Calu3 (cell line): ENCODE measurements around the gene PAK4. TPM values are rescaled to one million over a fixed set of nuclear protein-coding genes. Genes with fewer than 3 reads are reported as not detected.

Source experiments
- BruUV-seq: library from RNA; stranded (reverse); fragments of 400-500 nt; replicated peaks from 2 replicates; lab custom pipeline; 2021; lab: Mats Ljungman, UMichigan
- CTCF ChIA-PET: fragments of 300-600 bp; sonication (Branson Sonifier 250); formaldehyde crosslinking; loops from one replicate; lab custom pipeline; 2022; ENCODE audit warnings: antibody characterized with exemption; lab: Charles Lee
- DNase-seq: peaks from one replicate; pipeline ENCODE4 v3.0.0; 2022
- H3K27ac Mint-ChIP-seq: one replicate; pipeline ENCODE4 v1.8.0; 2022; ENCODE audit warnings: mixed read lengths; ENCODE audit not compliant: unreplicated experiment
- H3K27me3 Mint-ChIP-seq: one replicate; pipeline ENCODE4 v1.8.0; 2022; ENCODE audit warnings: mixed read lengths; ENCODE audit not compliant: unreplicated experiment
- H3K36me3 Mint-ChIP-seq: one replicate; pipeline ENCODE4 v1.8.0; 2022; ENCODE audit warnings: mild to moderate bottlenecking, moderate library complexity, mixed read lengths; ENCODE audit not compliant: insufficient read depth, unreplicated experiment
- H3K4me1 Mint-ChIP-seq: one replicate; pipeline ENCODE4 v1.8.0; 2022; ENCODE audit warnings: mild to moderate bottlenecking, low read depth, mixed read lengths; ENCODE audit not compliant: unreplicated experiment
- H3K4me3 Mint-ChIP-seq: one replicate; pipeline ENCODE4 v1.8.0; 2022; ENCODE audit warnings: mild to moderate bottlenecking, low read depth, moderate library complexity, mixed read lengths; ENCODE audit not compliant: unreplicated experiment
- H3K9me3 Mint-ChIP-seq: one replicate; pipeline ENCODE4 v1.8.0; 2022; ENCODE audit warnings: low read depth, mixed read lengths; ENCODE audit not compliant: unreplicated experiment
- intact Hi-C: fragments of 100-400 bp; cut with micrococcal nuclease; formaldehyde crosslinking; loops from one replicate; pipeline ENCODE4 v1.10.0; 2022; ENCODE audit not compliant: unreplicated experiment
- total RNA-seq: library from RNA; stranded (reverse); gene quantifications from 2 replicates; pipeline ENCODE4 v1.2.3, GENCODE V29; 2022
- TF ChIP-seq, protein P1 (sequence below): fragments of 200-600 bp; IDR thresholded peaks from one replicate; pipeline ENCODE4 v1.8.0; 2022; ENCODE audit warnings: antibody characterized with exemption; ENCODE audit not compliant: unreplicated experiment

Gene PAK4
- total RNA-seq, 1 experiment from 2014 or later, result 75.7 TPM

DNA sequence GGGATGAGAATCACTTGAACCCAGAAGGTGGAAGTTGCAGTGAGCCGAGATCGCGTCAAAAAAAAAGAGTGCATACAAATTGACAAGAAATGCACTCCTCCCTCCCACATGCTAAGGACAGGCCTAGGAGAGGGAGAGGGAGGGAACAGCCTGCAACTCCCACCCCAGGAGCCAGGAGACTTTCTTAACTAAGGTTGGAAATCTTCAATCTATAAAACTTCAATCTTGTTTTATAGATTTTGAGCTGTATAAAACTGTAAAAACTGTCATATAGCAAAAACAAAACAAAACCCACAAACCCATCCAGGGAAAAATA is 79.8 kb downstream of the PAK4 start:
- intact Hi-C loops, result no loop called here
- no peak for DNase-seq
- Mint-ChIP-seq H3K4me3 (no peak overlapping the region), H3K36me3 (no peaks in the 10 kb centered on the region), H3K9me3 (no peaks in the 10 kb centered on the region), H3K4me1 (no peaks in the 10 kb centered on the region), H3K27me3 (peaks cover 35% of the 10 kb centered on the region), H3K27ac (no peak overlapping the region)
- TF ChIP-seq, protein P1, sequence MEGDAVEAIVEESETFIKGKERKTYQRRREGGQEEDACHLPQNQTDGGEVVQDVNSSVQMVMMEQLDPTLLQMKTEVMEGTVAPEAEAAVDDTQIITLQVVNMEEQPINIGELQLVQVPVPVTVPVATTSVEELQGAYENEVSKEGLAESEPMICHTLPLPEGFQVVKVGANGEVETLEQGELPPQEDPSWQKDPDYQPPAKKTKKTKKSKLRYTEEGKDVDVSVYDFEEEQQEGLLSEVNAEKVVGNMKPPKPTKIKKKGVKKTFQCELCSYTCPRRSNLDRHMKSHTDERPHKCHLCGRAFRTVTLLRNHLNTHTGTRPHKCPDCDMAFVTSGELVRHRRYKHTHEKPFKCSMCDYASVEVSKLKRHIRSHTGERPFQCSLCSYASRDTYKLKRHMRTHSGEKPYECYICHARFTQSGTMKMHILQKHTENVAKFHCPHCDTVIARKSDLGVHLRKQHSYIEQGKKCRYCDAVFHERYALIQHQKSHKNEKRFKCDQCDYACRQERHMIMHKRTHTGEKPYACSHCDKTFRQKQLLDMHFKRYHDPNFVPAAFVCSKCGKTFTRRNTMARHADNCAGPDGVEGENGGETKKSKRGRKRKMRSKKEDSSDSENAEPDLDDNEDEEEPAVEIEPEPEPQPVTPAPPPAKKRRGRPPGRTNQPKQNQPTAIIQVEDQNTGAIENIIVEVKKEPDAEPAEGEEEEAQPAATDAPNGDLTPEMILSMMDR, result no peak
- CTCF ChIA-PET, result no interaction called here
- no TSS peak for BruUV-seq

DNA sequence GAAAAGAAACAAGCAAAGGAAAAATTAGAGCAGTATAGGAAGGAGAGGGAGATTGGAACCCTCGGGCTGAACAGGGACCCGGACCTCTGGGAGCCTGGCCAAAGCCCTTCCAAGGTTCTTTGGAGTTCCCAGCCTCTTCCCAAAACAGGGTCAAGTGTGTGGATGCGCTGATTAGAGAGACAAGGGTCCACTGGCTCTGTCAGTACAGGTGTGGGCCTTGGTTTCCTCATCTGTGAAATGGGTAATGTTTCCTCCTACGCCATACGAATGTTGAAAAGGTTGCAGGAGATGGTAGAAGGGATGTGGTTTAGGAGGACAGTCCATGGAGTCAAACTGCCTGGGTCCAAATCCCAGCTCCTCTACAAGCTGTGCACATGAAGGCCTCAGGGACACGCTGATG is 80.5 kb downstream of the PAK4 start:
- Mint-ChIP-seq H3K27me3 (peaks cover 28% of the 10 kb centered on the region), H3K27ac (no peak overlapping the region), H3K4me1 (no peaks in the 10 kb centered on the region), H3K4me3 (no peak overlapping the region), H3K9me3 (no peaks in the 10 kb centered on the region), H3K36me3 (no peaks in the 10 kb centered on the region)
- TF ChIP-seq, protein P1, result no peak
- no TSS peak for BruUV-seq
- DNase-seq, result no peak
- intact Hi-C loops, result no loop called here
- CTCF ChIA-PET, result no interaction called here

DNA sequence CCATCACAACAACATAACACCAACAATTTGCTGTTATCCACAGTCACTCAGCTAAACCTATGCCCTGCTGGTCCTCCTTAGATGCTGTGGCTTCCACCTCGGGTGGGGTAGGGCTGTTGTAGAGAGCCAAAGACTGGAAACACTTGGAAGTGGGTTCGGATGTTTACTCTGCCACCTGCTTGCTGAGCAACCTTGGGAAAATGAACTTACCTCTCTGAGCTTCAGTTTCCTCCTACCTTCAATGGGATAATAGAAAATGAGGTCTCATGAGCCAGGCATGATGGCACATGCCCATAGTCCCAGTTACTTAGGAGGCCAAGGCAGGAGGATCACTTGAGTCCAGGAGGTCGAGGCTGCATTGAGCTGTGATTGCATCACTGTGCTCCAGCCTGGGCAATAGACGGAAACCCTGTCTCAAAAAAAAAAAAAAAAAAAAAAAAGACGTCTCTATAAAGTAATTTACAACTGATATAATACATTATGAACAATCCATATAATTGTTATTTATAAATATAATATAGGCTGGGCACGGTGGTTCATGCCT is 81.8 kb downstream of the PAK4 start:
- Mint-ChIP-seq H3K4me1 (no peaks in the 10 kb centered on the region), H3K9me3 (no peaks in the 10 kb centered on the region), H3K27ac (no peak overlapping the region), H3K36me3 (no peaks in the 10 kb centered on the region), H3K27me3 (peaks cover 22% of the 10 kb centered on the region), H3K4me3 (no peak overlapping the region)
- TF ChIP-seq, protein P1, result no peak
- no peak for DNase-seq
- BruUV-seq, result no TSS peak
- CTCF ChIA-PET, result no interaction called here
- intact Hi-C loops, result no loop called here

DNA sequence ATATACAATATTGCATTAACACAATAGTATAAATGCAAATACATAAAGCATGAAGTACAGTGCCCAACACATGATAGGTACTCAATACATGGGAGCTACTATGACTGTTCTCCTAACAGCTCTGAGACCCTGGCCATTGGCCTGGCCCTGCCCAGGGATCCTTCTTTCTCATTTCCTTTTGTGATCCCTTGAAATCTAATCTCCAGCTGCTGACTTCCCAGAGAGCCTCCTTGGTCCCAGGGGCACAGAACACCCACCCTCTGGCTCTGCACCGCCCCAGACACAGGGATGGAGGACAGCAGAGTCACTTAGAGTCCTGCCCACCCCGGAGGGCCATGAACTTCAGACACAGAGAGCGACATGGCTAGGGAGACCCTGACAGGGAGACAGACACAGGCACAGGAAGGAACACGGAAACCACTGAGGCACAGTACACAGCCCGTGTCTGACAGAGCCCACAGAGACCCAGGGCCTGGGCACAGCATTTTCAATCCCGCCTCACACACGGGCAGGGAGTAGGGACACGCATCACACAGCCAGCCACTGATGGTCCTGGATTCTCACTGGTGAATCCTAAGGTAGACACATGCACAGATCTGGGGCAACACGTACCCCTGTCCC is 82.7 kb downstream of the PAK4 start:
- no peaks in the 10 kb centered on the region for H3K4me1 Mint-ChIP-seq

More for the DNA sequence above, 82.7 kb downstream of the PAK4 start:
- Mint-ChIP-seq H3K4me3 (no peak overlapping the region), H3K27me3 (peaks cover 22% of the 10 kb centered on the region), H3K9me3 (no peaks in the 10 kb centered on the region), H3K36me3 (no peaks in the 10 kb centered on the region), H3K27ac (no peak overlapping the region)
- intact Hi-C loops, result no loop called here
- TF ChIP-seq, protein P1, result no peak
- DNase-seq, result no peak
- no TSS peak for BruUV-seq
- CTCF ChIA-PET, result interaction anchor here (0.7 kb wide), 1 partner anchor 259 kb away, joined by 16 read pairs; no protein-coding TSS in a partner anchor
